GM12892 (cell line): ENCODE results near the gene KIF26A.

ENCODE experiments used
- POLR2A ChIP-seq: IDR thresholded peaks from 2 replicates; pipeline ENCODE4 v1.6.1; 2011; ENCODE audit warnings: low read depth, low read length, control low read depth
- POLR2AphosphoS5 ChIP-seq: IDR thresholded peaks from 2 replicates; pipeline ENCODE4 v1.6.1; 2011; ENCODE audit warnings: low read depth, low read length, control low read depth

GRCh38 chr14:104155513-104155912 lies 17.1 kb downstream of the KIF26A start:
- TF ChIP-seq POLR2AphosphoS5 = no peak
- no peak for TF ChIP-seq POLR2A
